Coronary artery (tissue), 2 donors: ENCODE measurements around the gene CDHR2.

ENCODE experiments used
- DNase-seq: peaks from one replicate; pipeline ENCODE4 v3.0.0-alpha.2; 2017; ENCODE audit warnings: low spot score
- H3K27ac ChIP-seq, 2 donors: fragments of 200-600 bp; sonication (generic); one replicate each; pipeline ENCODE4 v1.5.1; 2016 to 2019
- H3K4me3 ChIP-seq: fragments of 200-600 bp; sonication (generic); 2 replicates; pipeline ENCODE4 v1.5.1; 2016; ENCODE audit warnings: mild to moderate bottlenecking, moderate library complexity
- CTCF ChIP-seq: fragments of 200-600 bp; sonication (generic); IDR thresholded peaks from one replicate; pipeline ENCODE4 v1.5.1; 2019; ENCODE audit warnings: antibody characterized with exemption

CDHR2 gene

DNA sequence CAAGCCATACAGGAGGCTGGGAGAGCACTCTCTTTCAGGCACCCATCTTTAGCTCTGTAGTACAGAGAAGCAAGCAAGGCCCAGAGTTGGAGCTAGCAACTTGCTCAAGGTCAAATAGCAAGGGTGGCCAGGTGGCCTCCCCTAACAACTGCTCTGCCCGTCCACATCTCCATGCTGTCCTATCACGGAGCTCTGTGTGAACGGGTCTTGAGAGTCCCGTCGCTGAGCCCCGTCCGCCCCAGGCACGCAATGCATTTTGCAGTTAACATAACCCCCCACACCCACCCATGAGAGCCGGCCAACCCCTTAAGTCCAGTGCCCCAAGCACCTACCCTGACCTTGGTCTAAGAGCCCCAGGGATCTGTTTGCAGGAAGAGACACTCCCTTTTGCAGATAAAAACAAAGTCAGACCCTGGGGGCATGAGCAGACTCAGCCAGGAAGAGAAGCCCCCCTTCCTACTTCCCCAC is 13.4 kb upstream of the CDHR2 start:
- peak overlapping the region; percentile 90 to 100 for H3K27ac ChIP-seq
- DNase-seq, result no peak
- no peak for TF ChIP-seq CTCF
- peak overlapping the region; percentile 99 for H3K4me3 ChIP-seq

- peak overlapping the region; percentile 99 for H3K4me3 ChIP-seq
- no peak for TF ChIP-seq CTCF
- DNase-seq, result no peak
- H3K27ac ChIP-seq, result peak overlapping the region; percentile 90 to 100
Measured at GRCh38 chr5:176536132-176536901, 12.8 kb upstream of the CDHR2 start.

GRCh38 chr5:176536902-176537553 is 12.1 kb upstream of the CDHR2 start, which contains the start of gene RNF44:
Gene RNF44, minus strand, starts transcription at chr5:176537402. Its CDS starts 4,930 bp downstream, at chr5:176532472.
- no peak for TF ChIP-seq CTCF
- peak; percentile 99 for DNase-seq
- Histone ChIP-seq H3K4me3 (peak within 1 kb of the TSS; percentile 99), H3K27ac (peak within 1 kb of the TSS; percentile 90 to 100)

DNA sequence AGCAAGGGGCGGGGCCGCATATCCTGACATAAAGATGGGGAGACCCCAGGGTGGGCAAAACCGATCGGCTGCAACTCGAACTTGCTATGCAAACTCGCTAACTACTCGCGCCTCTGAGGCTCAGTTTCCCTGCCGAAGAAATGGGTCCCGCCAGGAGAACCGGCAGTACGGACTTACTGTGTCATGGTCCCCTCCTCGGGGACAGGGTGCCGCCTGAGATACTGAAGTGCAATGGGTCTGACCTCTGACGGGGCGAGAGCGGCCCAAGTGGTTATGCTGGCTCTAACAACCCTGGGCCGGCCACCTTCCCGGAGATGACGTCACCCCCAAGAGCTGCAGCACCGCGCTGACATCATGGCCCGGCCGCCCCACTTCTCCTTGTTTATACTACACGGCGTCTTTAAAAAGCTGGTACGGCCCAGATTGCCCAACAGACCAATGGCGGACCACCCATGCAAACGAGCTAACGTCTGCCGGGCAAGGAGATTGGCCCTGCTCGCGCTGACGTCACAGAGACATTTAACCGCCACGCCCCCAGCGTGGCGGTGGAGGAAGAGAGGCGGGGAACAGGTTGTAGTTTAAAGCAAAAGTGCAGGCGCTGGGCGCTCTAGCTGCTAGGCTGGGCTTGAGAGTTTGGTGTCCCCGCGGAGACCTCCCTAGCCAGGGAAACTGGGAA is 11.4 kb upstream of the CDHR2 start:
- DNase-seq, result peak; percentile 100
- TF ChIP-seq CTCF, result no peak
- Histone ChIP-seq H3K27ac (peak overlapping the region; percentile 90 to 100), H3K4me3 (peak overlapping the region; percentile 99)

- peak overlapping the region; percentile 90 to 100 for H3K27ac ChIP-seq
- TF ChIP-seq CTCF, result no peak
Measured at GRCh38 chr5:176538230-176538988, 10.7 kb upstream of the CDHR2 start.

DNA sequence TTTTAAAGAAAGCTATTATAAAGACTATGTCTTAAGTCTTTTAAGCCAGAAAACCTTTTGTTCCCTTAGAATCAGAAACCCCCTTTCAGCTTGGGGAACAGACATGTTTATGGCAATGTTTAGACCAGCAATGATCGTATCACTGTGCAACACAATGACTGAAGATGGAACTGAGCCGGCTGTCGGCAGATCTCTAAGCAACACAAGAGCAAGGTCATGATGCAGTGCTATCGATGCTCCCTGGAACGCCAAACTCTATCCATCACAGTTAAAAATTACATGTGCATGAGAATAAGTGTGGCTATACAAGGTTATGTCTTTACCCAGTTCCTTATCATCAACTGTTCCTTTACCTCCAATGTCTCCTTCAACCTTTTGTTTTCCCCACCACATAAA is 10.2 kb upstream of the CDHR2 start:
- no peak for DNase-seq
- Histone ChIP-seq H3K27ac (no peak overlapping the region), H3K4me3 (no peak overlapping the region)
- no peak for TF ChIP-seq CTCF

More at GRCh38 chr5:176538230-176538988, 10.7 kb upstream of the CDHR2 start:
- DNase-seq, result no peak
- peak overlapping the region; percentile 99 for H3K4me3 ChIP-seq
